Measurements from ENCODE around the gene RPL10. TPM values are rescaled to one million over a fixed set of nuclear protein-coding genes. Genes with fewer than 3 reads are reported as not detected.
A peak's percentile ranks its signal among the peaks of the same experiment; 100 is the strongest.

RPL10 gene
- total and polyA plus RNA-seq, 9 of the 15 experiments (the other 6 are each of a cell fraction or from before 2014, with no cell fraction given), result 3,774 to 7,600 (median 5,014) TPM

DNA sequence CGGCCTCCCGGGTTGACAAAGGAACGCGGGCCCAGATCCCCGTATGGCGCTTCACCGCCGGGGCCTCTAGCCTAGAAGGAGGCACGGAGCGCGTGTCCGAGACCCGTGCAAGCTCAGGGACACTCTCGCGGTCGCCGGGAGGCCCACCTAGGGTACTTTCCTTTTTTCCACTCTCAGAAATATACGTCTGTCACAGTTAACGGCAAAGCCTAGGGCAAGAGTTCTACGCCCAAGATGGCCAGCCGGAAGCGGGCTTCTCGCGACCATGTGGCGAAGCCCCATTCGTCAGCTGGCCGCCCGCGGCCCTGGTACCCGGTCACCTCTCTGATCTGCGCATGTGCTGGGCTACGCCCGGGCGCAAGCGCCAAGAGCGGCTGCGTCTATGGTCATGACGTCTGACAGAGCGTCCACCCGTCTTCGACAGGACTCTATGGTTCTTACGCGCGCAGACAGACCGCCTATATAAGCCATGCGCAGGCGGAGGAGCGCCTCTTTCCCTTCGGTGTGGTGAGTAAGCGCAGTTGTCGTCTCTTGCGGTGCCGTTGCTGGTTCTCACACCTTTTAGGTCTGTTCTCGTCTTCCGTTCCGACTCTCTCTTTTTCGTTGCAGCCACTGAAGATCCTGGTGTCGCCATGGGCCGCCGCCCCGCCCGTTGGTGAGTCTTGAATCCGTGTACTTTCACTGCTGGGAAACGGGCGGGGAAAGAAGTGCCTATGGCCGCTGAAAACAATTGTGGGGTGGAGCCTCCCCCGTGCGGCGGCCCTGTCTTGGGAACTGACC, at the start of gene RPL10 (continued):
- TF ChIP-seq CBFB (CRISPR knock-in tag; IDR thresholded peaks at IDR 0.05), result peak; percentile 82; the same call in 1 of the 2 replicates
- TF ChIP-seq KAT7 (CRISPR knock-in tag; IDR thresholded peaks at IDR 0.05; ENCODE audit: borderline replicate concordance), result no peak; the same call in 1 of the 2 replicates
- no peak for TF ChIP-seq ZNF445 (CRISPR knock-in tag; IDR thresholded peaks at IDR 0.05; ENCODE audit: low read depth)
- peak; percentile 51 for TF ChIP-seq EGR1 (conservative IDR thresholded peaks at IDR 0.05)
- peak; percentile 19; the same call in 1 of the 2 replicates for TF ChIP-seq ILF3 (IDR thresholded peaks at IDR 0.05; ENCODE audit: borderline replicate concordance)
- TF ChIP-seq ZNF165 (CRISPR knock-in tag; IDR thresholded peaks at IDR 0.05; ENCODE audit: borderline replicate concordance), result no peak
- no peak for TF ChIP-seq HMBOX1 (IDR thresholded peaks at IDR 0.05)
- TF ChIP-seq, protein P1, sequence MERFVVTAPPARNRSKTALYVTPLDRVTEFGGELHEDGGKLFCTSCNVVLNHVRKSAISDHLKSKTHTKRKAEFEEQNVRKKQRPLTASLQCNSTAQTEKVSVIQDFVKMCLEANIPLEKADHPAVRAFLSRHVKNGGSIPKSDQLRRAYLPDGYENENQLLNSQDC (CRISPR knock-in tag; IDR thresholded peaks at IDR 0.05), result 0 out of 2 replicates have a peak, but pooled peaks have one; percentile 70
- TF ChIP-seq ZNF57 (CRISPR knock-in tag; IDR thresholded peaks at IDR 0.05), result no peak
- TF ChIP-seq NCOA6 (IDR thresholded peaks at IDR 0.05), result no peak
- TF ChIP-seq ZNF644 (tag; IDR thresholded peaks at IDR 0.05; ENCODE audit: low read depth), result no peak
- TF ChIP-seq, protein P2, sequence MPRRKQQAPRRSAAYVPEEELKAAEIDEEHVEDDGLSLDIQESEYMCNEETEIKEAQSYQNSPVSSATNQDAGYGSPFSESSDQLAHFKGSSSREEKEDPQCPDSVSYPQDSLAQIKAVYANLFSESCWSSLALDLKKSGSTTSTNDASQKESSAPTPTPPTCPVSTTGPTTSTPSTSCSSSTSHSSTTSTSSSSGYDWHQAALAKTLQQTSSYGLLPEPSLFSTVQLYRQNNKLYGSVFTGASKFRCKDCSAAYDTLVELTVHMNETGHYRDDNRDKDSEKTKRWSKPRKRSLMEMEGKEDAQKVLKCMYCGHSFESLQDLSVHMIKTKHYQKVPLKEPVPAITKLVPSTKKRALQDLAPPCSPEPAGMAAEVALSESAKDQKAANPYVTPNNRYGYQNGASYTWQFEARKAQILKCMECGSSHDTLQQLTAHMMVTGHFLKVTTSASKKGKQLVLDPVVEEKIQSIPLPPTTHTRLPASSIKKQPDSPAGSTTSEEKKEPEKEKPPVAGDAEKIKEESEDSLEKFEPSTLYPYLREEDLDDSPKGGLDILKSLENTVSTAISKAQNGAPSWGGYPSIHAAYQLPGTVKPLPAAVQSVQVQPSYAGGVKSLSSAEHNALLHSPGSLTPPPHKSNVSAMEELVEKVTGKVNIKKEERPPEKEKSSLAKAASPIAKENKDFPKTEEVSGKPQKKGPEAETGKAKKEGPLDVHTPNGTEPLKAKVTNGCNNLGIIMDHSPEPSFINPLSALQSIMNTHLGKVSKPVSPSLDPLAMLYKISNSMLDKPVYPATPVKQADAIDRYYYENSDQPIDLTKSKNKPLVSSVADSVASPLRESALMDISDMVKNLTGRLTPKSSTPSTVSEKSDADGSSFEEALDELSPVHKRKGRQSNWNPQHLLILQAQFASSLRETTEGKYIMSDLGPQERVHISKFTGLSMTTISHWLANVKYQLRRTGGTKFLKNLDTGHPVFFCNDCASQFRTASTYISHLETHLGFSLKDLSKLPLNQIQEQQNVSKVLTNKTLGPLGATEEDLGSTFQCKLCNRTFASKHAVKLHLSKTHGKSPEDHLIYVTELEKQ (CRISPR knock-in tag; IDR thresholded peaks at IDR 0.05), result no peak
- no peak for TF ChIP-seq CHD1 (IDR thresholded peaks at IDR 0.05; ENCODE audit: low read length)
- TF ChIP-seq TFAM (CRISPR knock-in tag; conservative IDR thresholded peaks at IDR 0.05), result no peak
- TF ChIP-seq FUS (optimal IDR thresholded peaks at IDR 0.05; ENCODE audit: low read depth, low read length), result no peak
- TF ChIP-seq ZNF311 (CRISPR knock-in tag; IDR thresholded peaks at IDR 0.05), result no peak
- no peak for TF ChIP-seq ZNF174 (CRISPR knock-in tag; IDR thresholded peaks at IDR 0.05)
- no peak for TF ChIP-seq SRSF3 (IDR thresholded peaks at IDR 0.05; ENCODE audit: insufficient read depth, low read length)
- no peak for TF ChIP-seq ZNF76 (CRISPR knock-in tag; IDR thresholded peaks at IDR 0.05; ENCODE audit: borderline replicate concordance)
- no peak for TF ChIP-seq ZNF785 (CRISPR knock-in tag; IDR thresholded peaks at IDR 0.05)
- no peak for TF ChIP-seq SMARCE1 (IDR thresholded peaks at IDR 0.05)
- TF ChIP-seq NRF1 (conservative IDR thresholded peaks at IDR 0.05 in 1 of 2, IDR thresholded peaks at IDR 0.05 in 1 of 2), result peak; percentile 98
- TF ChIP-seq CCNT2 (IDR thresholded peaks at IDR 0.05; ENCODE audit: borderline replicate concordance, extremely low read depth, insufficient read length, low read depth, low read length), result no peak
- TF ChIP-seq SRSF9 (IDR thresholded peaks at IDR 0.05; ENCODE audit: borderline replicate concordance, low read depth, low read length), result no peak
- TF ChIP-seq BCOR (IDR thresholded peaks at IDR 0.05), result no peak
- no peak for TF ChIP-seq RBM34 (IDR thresholded peaks at IDR 0.05; ENCODE audit: borderline replicate concordance, insufficient read depth, low read length)

Measured in K562 (cell line).